Keratinocyte (primary cell): ENCODE results near the gene PLXDC2. TPM values are rescaled to one million over a fixed set of nuclear protein-coding genes. Genes with fewer than 3 reads are reported as not detected.

ENCODE experiments used
- DNase-seq: peaks from one replicate; pipeline ENCODE4 v3.0.0-alpha.2; 2011; ENCODE audit warnings: low read depth, missing footprints, low spot score
- FAIRE-seq: peaks from 2 replicates; lab custom pipeline; 2011; peaks lifted over from hg19 to GRCh38; lab: Jason Lieb, UNC
- H2AFZ ChIP-seq: 2 replicates; pipeline ENCODE4 v1.6.0; 2012; ENCODE audit warnings: low read length, control low read depth, inconsistent platforms; ENCODE audit not compliant: control insufficient read depth
- H3K27ac ChIP-seq: 2 replicates; pipeline ENCODE4 v1.5.1; 2011; ENCODE audit warnings: low read length; ENCODE audit not compliant: control insufficient read depth, insufficient read depth
- H3K27me3 ChIP-seq: 3 replicates; pipeline ENCODE4 v1.6.0; 2011; ENCODE audit warnings: low read length; ENCODE audit not compliant: control insufficient read depth, insufficient read depth; ENCODE audit errors: extremely low read depth
- H3K36me3 ChIP-seq, 2 experiments: 2 replicates in 1 of 2; 3 replicates in 1 of 2; pipeline ENCODE4 v1.5.1; 2011; ENCODE audit warnings: low read length in 2 of 2, mild to moderate bottlenecking in 1 of 2; ENCODE audit not compliant: control insufficient read depth in 2 of 2, insufficient read depth in 2 of 2; ENCODE audit errors: extremely low read depth in 1 of 2
- H3K4me1 ChIP-seq: 3 replicates; pipeline ENCODE4 v1.5.1; 2011; ENCODE audit warnings: low read length; ENCODE audit not compliant: control insufficient read depth, insufficient read depth; ENCODE audit errors: extremely low read depth
- H3K4me2 ChIP-seq: 3 replicates; pipeline ENCODE4 v1.6.0; 2011; ENCODE audit warnings: low read depth, low read length; ENCODE audit not compliant: control insufficient read depth, insufficient read depth; ENCODE audit errors: extremely low read depth
- H3K4me3 ChIP-seq, 3 experiments: fragments of 200-600 bp in 1 of 3; sonication (generic) in 1 of 3; 2 replicates in 2 of 3; 3 replicates in 1 of 3; pipeline ENCODE4 v1.5.1; 2011 to 2016; ENCODE audit warnings: low read length in 3 of 3, mild to moderate bottlenecking in 3 of 3, control low read depth in 2 of 3, inconsistent platforms in 1 of 3, low read depth in 1 of 3, mixed read lengths in 1 of 3, mixed run types in 1 of 3, moderate library complexity in 1 of 3; ENCODE audit not compliant: control insufficient read depth in 2 of 3, insufficient read depth in 2 of 3; ENCODE audit errors: extremely low read depth in 1 of 3
- H3K79me2 ChIP-seq: 2 replicates; pipeline ENCODE4 v1.6.0; 2012; ENCODE audit warnings: low read length; ENCODE audit not compliant: control insufficient read depth, insufficient read depth
- H3K9ac ChIP-seq: 3 replicates; pipeline ENCODE4 v1.6.0; 2011; ENCODE audit warnings: low read length; ENCODE audit not compliant: control insufficient read depth, insufficient read depth; ENCODE audit errors: extremely low read depth
- H3K9me1 ChIP-seq: 3 replicates; pipeline ENCODE4 v1.6.0; 2011; ENCODE audit warnings: low read length; ENCODE audit not compliant: control insufficient read depth, insufficient read depth; ENCODE audit errors: extremely low read depth
- H3K9me3 ChIP-seq: 2 replicates; pipeline ENCODE4 v1.5.1; 2012; ENCODE audit warnings: low read depth, low read length; ENCODE audit not compliant: control insufficient read depth
- H4K20me1 ChIP-seq: 3 replicates; pipeline ENCODE4 v1.6.0; 2011; ENCODE audit warnings: low read length; ENCODE audit not compliant: control insufficient read depth, insufficient read depth; ENCODE audit errors: extremely low read depth
- EZH2 ChIP-seq: IDR thresholded peaks from one replicate; pipeline ENCODE4 v1.6.1; 2012; ENCODE audit warnings: inconsistent platforms, mild to moderate bottlenecking, low read length, moderate library complexity
- dilution Hi-C: fragments of 300-500 bp; cut with MboI; formaldehyde crosslinking; loops from one replicate; pipeline ENCODE4 v1.7.0; 2020; ENCODE audit warnings: low sequenced_read_pairs; ENCODE audit not compliant: extremely low pct_ligation_motif_present
- polyA plus RNA-seq, 5 experiments: library from polyadenylated mRNA; depleted of rRNA in 3 of 5; stranded (reverse) in 3 of 5; stranded (forward) in 1 of 5; unstranded in 1 of 5; fragments of >200 nt; gene quantifications; 1 replicate in 1 of 5; 2 replicates in 3 of 5; 3 replicates in 1 of 5; pipeline versions ENCODE4 v1.2.1 to v1.2.3, GENCODE V29; 2011 to 2012; ENCODE audit warnings: missing spikeins in 2 of 5, low read depth in 1 of 5, low replicate concordance in 1 of 5
- TF ChIP-seq, protein P1 (sequence below), 3 experiments: IDR thresholded peaks in 1 of 3; conservative IDR thresholded peaks in 1 of 3; optimal IDR thresholded peaks in 1 of 3; 2 replicates in 2 of 3; 3 replicates in 1 of 3; pipeline versions ENCODE3 to v1.5.1; 2011; ENCODE audit warnings: low read length in 3 of 3, mild to moderate bottlenecking in 3 of 3, moderate library complexity in 2 of 3, control low read depth in 1 of 3, inconsistent platforms in 1 of 3; ENCODE audit not compliant: insufficient read depth in 2 of 3; ENCODE audit errors: extremely low read depth in 1 of 3

The PLXDC2 gene
- polyA plus RNA-seq, 1 donor (not counting 4 experiments of a cell fraction or from before 2014, with no cell fraction given): 12.9 TPM

DNA sequence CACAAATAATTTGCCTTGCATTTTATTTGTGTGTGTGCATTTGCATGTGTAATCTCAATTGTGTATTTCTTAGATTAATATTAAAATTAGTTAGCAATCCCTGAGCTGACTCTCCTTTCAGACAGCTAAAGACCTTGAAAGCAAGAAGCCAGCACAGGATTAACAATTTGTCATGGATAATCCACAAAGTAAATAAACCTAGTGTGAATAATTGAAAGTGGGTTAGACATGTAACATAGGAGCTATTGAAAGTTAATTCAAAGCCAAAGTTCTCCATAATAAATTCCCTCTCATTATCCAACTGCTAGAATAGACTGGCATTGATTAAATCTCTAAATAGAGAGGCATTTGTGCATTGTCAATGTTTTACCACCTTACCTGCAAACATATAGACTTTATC is 326.1 kb downstream of the PLXDC2 start:
- H2AFZ ChIP-seq: no peak overlapping the region
- FAIRE-seq: no peak
- TF ChIP-seq, protein P1, sequence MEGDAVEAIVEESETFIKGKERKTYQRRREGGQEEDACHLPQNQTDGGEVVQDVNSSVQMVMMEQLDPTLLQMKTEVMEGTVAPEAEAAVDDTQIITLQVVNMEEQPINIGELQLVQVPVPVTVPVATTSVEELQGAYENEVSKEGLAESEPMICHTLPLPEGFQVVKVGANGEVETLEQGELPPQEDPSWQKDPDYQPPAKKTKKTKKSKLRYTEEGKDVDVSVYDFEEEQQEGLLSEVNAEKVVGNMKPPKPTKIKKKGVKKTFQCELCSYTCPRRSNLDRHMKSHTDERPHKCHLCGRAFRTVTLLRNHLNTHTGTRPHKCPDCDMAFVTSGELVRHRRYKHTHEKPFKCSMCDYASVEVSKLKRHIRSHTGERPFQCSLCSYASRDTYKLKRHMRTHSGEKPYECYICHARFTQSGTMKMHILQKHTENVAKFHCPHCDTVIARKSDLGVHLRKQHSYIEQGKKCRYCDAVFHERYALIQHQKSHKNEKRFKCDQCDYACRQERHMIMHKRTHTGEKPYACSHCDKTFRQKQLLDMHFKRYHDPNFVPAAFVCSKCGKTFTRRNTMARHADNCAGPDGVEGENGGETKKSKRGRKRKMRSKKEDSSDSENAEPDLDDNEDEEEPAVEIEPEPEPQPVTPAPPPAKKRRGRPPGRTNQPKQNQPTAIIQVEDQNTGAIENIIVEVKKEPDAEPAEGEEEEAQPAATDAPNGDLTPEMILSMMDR (optimal IDR thresholded peaks at IDR 0.05 in 1 of 3, IDR thresholded peaks at IDR 0.05 in 1 of 3, conservative IDR thresholded peaks at IDR 0.05 in 1 of 3; ENCODE audit: extremely low read depth in 1 of 3, insufficient read depth in 2 of 3, low read length in 3 of 3): no peak
- no peak for TF ChIP-seq EZH2

GRCh38 chr10:20144268-20144667 is 328.0 kb downstream of the PLXDC2 start:
- no peaks in the 10 kb centered on the region for H3K9me3 ChIP-seq
- H3K27ac ChIP-seq: no peak overlapping the region
- no peak for DNase-seq
- H3K36me3 ChIP-seq: no peaks in the 10 kb centered on the region
- no peak for FAIRE-seq
- no peak overlapping the region for H2AFZ ChIP-seq
- no peak overlapping the region for H3K4me2 ChIP-seq
- no peaks in the 10 kb centered on the region for H4K20me1 ChIP-seq
- dilution Hi-C loops: no loop called here
- no peak for TF ChIP-seq EZH2
- TF ChIP-seq, protein P1 (optimal IDR thresholded peaks at IDR 0.05 in 1 of 3, IDR thresholded peaks at IDR 0.05 in 1 of 3, conservative IDR thresholded peaks at IDR 0.05 in 1 of 3; ENCODE audit: extremely low read depth in 1 of 3, insufficient read depth in 2 of 3, low read length in 3 of 3): no peak
- no peaks in the 10 kb centered on the region for H3K9me1 ChIP-seq
- no peaks in the 10 kb centered on the region for H3K79me2 ChIP-seq
- H3K9ac ChIP-seq: no peak overlapping the region
- no peaks in the 10 kb centered on the region for H3K27me3 ChIP-seq
- H3K4me3 ChIP-seq: no peak overlapping the region
- H3K4me1 ChIP-seq: no peaks in the 10 kb centered on the region

More for the DNA sequence above, 326.1 kb downstream of the PLXDC2 start:
- H3K9me1 ChIP-seq: no peaks in the 10 kb centered on the region
- dilution Hi-C loops: no loop called here
- no peaks in the 10 kb centered on the region for H3K27me3 ChIP-seq
- no peak overlapping the region for H3K9ac ChIP-seq
- H3K9me3 ChIP-seq: no peaks in the 10 kb centered on the region
- no peaks in the 10 kb centered on the region for H3K79me2 ChIP-seq
- no peak overlapping the region for H3K27ac ChIP-seq
- no peaks in the 10 kb centered on the region for H4K20me1 ChIP-seq
- H3K4me3 ChIP-seq: no peak overlapping the region
- H3K36me3 ChIP-seq: no peaks in the 10 kb centered on the region
- H3K4me1 ChIP-seq: no peaks in the 10 kb centered on the region
- DNase-seq: no peak
- H3K4me2 ChIP-seq: no peak overlapping the region
